Upper lobe of right lung (tissue), 1 donor: ENCODE measurements around the gene CEP104. TPM values are rescaled to one million over a fixed set of nuclear protein-coding genes. Genes with fewer than 3 reads are reported as not detected.
"Not testable (repeated sequence)": the region's sequence is repeated elsewhere in the genome, so short reads cannot be mapped to it uniquely, and the experiment has no call there.

Experiments used
- ATAC-seq: fragments of 200-7000 bp; cut with Tn5 transposase; one replicate; pipeline ENCODE4 v1.9.1; 2020; ENCODE audit warnings: mild to moderate bottlenecking, moderate library complexity
- DNase-seq: peaks from one replicate; pipeline ENCODE4 v3.0.0-alpha.2; 2020
- H3K27ac ChIP-seq: fragments of 200-600 bp; one replicate; pipeline ENCODE4 v1.8.0; 2022
- H3K27me3 ChIP-seq: fragments of 200-600 bp; one replicate; pipeline ENCODE4 v1.8.0; 2022; ENCODE audit warnings: mild to moderate bottlenecking
- H3K36me3 ChIP-seq: fragments of 200-600 bp; one replicate; pipeline ENCODE4 v1.8.0; 2022
- H3K4me1 ChIP-seq: fragments of 200-600 bp; one replicate; pipeline ENCODE4 v1.8.0; 2022
- H3K4me3 ChIP-seq: fragments of 200-600 bp; one replicate; pipeline ENCODE4 v1.8.0; 2022; ENCODE audit warnings: mild to moderate bottlenecking
- H3K9me3 ChIP-seq: fragments of 200-600 bp; one replicate; pipeline ENCODE4 v1.8.0; 2022
- CTCF ChIP-seq: fragments of 200-600 bp; IDR thresholded peaks from one replicate; pipeline ENCODE4 v1.8.0; 2022; ENCODE audit warnings: antibody characterized with exemption
- intact Hi-C: fragments of 100-400 bp; cut with DNase I; formaldehyde crosslinking; loops from one replicate; pipeline ENCODE4 v1.11.0; 2022
- total RNA-seq: library from RNA; stranded (reverse); fragmentation: NEBNext Ultra II Directional; extraction: Animal tissue kit (Norgen Biotek cat#: 25700); gene quantifications from one replicate; pipeline ENCODE4 v1.2.1, GENCODE V29; 2021
- donor health status: DM: no; HTN: yes; CAD: no; lungs with severe emphysema.

Gene CEP104
- total RNA-seq, 1 donor from 2014 or later = 61.0 TPM

DNA sequence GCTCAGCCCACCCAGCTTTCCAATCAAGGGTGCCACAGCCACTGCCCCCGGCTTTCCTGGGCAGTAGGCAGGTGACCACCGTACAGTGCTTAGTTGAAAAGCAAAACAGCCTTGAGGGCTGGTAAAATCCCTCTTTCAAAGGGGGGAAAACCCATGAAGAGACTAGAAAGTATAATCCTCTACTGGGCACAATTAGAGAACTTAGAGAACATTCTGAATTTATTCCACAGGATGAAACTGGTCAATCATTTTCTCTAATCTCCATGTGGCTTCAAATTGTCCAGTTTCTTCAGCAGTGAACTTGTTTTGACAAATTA, 45.5 kb downstream of the CEP104 start:
- DNase-seq (no peak), ATAC-seq (no peak)
- Histone ChIP-seq H3K9me3 (no peaks in the 10 kb centered on the region), H3K36me3 (peaks cover 26% of the 10 kb centered on the region), H3K27ac (no peak overlapping the region), H3K27me3 (no peaks in the 10 kb centered on the region), H3K4me3 (no peak overlapping the region), H3K4me1 (no peaks in the 10 kb centered on the region)
- no peak for TF ChIP-seq CTCF
- intact Hi-C loops = no loop called here

DNA sequence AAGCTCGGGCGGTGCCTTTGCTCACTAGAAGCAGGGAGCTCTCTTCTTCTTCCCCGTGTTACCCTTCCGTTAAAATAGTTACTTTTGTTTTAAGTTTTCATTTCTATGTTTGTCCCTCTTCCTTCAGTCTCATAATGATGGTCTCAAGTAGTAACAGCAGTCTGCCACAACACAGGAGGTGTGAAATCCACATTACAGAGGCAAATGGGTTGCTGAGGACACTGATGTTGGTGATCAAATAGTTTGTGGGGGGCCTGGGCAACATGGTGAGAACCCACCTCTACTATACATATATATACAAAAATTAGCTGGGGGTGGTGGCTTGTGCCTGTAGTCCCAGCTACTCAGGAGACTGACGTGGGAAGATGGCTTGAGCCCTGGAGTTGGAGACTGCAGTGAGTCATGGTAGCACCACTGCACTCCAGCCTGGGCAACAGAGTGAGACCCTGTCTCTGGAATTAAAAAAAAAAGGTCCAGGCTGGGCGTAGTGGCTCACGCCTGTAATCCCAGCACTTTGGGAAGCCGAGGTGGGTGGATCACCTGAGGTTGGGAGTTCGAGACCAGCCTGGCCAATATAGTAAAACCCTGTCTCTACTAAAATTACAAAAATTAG, 46.8 kb downstream of the CEP104 start:
- H3K4me1 ChIP-seq, intact Hi-C loops, H3K27ac ChIP-seq, H3K4me3 ChIP-seq, H3K27me3 ChIP-seq, H3K9me3 ChIP-seq, ATAC-seq: not testable (repeated sequence)
- H3K36me3 ChIP-seq = peaks cover 13% of the 10 kb centered on the region
- peak; percentile 10 for DNase-seq

DNA sequence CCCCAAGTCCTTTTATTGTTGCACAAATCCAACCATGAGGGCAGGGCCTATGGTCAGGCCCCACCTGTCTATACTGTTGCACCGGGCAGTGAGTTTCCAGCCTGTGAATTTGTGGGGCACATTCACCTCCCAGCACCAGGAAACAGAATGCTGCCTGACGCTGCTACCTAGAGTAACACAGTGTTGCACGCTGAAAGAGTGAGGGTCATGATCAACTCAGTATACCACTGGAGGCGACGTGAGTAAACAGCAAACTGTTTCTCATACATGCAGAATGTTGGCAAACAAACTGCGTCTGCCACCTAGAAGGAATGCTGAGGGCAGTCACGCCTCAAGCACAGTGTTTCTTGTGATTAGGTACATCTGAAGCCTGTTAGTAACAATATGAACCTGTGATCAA, 47.3 kb downstream of the CEP104 start:
- no peak for TF ChIP-seq CTCF
- H3K27me3 ChIP-seq = no peaks in the 10 kb centered on the region
- H3K27ac ChIP-seq = no peak overlapping the region
- intact Hi-C loops = no loop called here
- H3K36me3 ChIP-seq = peaks cover 8% of the 10 kb centered on the region
- ATAC-seq (no peak), DNase-seq (peak; percentile 18)
- no peaks in the 10 kb centered on the region for H3K4me1 ChIP-seq
- no peaks in the 10 kb centered on the region for H3K9me3 ChIP-seq
- no peak overlapping the region for H3K4me3 ChIP-seq

GRCh38 chr1:3807769-3808168, 49.2 kb downstream of the CEP104 start:
- Histone ChIP-seq H3K9me3 (no peaks in the 10 kb centered on the region), H3K4me3 (no peak overlapping the region), H3K36me3 (no peaks in the 10 kb centered on the region), H3K27me3 (no peaks in the 10 kb centered on the region), H3K27ac (no peak overlapping the region), H3K4me1 (no peaks in the 10 kb centered on the region)
- TF ChIP-seq CTCF = no peak
- DNase-seq (no peak), ATAC-seq (no peak)
- intact Hi-C loops = no loop called here

DNA sequence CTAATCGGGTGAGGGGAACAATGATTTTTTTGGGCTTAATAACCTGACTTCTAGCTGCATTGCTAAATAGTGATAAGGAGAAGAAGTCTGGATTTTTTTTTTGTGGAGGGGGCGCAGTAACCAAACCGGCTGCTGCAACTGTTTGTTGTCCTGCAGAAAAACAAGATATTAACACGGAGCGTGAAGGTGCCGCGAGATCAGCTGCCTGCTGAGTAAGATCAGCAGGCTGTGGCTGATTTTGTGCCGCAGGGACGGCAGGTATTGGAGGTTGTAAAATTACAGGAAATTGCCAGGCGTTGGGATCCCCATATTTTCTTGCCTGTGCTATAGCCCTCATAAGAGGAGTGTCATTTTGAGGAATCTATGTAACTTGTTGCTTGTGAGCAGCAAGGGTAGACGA, 52.0 kb downstream of the CEP104 start:
- no peak for DNase-seq
- Histone ChIP-seq H3K27me3 (no peaks in the 10 kb centered on the region), H3K9me3 (no peaks in the 10 kb centered on the region), H3K27ac (no peak overlapping the region), H3K36me3 (no peaks in the 10 kb centered on the region), H3K4me1 (no peaks in the 10 kb centered on the region), H3K4me3 (no peak overlapping the region)
- TF ChIP-seq CTCF = no peak
- intact Hi-C loops = no loop called here
- ATAC-seq = no peak

DNA sequence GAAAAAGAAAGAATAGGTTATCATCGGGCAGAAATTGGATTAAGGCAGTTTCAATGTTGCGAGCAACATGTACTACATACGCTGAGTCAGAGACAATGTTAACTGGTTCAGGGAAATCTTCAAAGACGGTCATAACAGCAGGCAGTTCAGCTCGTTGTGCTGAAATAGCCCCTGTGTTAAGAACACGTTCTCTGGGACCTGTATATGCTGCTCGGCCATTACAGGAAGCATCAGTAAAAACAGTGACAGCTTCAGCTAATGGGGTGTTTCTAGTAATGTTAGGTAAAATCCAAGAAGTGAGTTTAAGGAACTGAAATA, 52.4 kb downstream of the CEP104 start:
- H3K27me3 ChIP-seq, H3K36me3 ChIP-seq, H3K27ac ChIP-seq, H3K4me3 ChIP-seq, H3K9me3 ChIP-seq, H3K4me1 ChIP-seq, DNase-seq, ATAC-seq, intact Hi-C loops: not testable (repeated sequence)

DNA sequence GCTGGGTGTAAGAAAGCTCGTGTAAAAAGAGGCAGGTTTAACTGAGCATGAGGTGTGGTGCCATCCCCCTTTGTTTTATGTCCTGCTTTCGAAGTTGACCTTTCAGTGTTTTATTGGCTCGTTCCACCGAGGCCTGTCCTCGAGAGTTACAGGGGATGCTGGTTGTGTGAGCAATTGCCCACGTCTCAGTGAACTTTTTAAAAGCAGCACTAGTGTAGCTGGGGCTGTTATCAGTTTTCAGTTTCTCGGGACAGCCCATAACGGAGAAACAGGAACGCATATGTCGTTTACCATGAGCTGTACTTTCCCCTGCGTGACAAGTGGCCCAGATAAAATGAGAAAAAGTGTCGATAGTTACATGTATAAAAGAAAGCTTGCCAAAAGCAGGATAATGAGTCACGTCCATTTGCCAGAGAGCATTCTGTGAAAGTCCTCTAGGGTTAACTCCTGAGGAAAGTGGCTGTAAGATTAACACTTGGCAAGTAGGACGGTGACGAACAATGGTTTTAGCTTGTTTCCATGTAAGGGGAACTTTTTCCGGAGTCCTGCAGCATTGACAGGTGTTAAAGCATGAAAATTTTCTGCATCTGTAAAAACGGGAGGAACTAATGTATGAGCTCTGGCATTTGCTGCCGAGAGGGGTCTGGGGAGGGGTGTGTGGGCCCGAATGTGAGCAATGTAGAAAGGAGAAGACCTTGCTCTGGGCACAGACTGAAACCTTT, 52.9 kb downstream of the CEP104 start:
- no peak overlapping the region for H3K4me3 ChIP-seq
- no peak for TF ChIP-seq CTCF
- ATAC-seq (no peak), DNase-seq (no peak)
- intact Hi-C loops = no loop called here
- H3K27ac ChIP-seq = no peak overlapping the region
- no peaks in the 10 kb centered on the region for H3K4me1 ChIP-seq
- H3K36me3 ChIP-seq = no peaks in the 10 kb centered on the region
- no peaks in the 10 kb centered on the region for H3K27me3 ChIP-seq
- H3K9me3 ChIP-seq = no peaks in the 10 kb centered on the region

- H3K27ac ChIP-seq, H3K4me3 ChIP-seq, intact Hi-C loops, H3K9me3 ChIP-seq, H3K4me1 ChIP-seq, ATAC-seq, H3K36me3 ChIP-seq, DNase-seq, H3K27me3 ChIP-seq: not testable (repeated sequence)
Observed at GRCh38 chr1:3800795-3801194, 56.2 kb downstream of the CEP104 start.
